ENCODE data around the gene SPACA7.
"Not testable (repeated sequence)": the region's sequence is repeated elsewhere in the genome, so short reads cannot be mapped to it uniquely, and the experiment has no call there.

SPACA7 gene

GRCh38 chr13:112350300-112350699, 25.9 kb upstream of the SPACA7 start:
- no peak for DNase-seq (ENCODE audit: low read depth)

- DNase-seq (ENCODE audit: low read depth) = no peak
These were observed 24.3 kb upstream of the SPACA7 start for GRCh38 chr13:112351825-112352224.

GRCh38 chr13:112353856-112354255, 22.3 kb upstream of the SPACA7 start:
- no peak for DNase-seq (ENCODE audit: low read depth)

GRCh38 chr13:112354330-112355273, 21.6 kb upstream of the SPACA7 start:
- no peak for DNase-seq (ENCODE audit: low read depth)

GRCh38 chr13:112355274-112355838, 20.8 kb upstream of the SPACA7 start:
- DNase-seq (ENCODE audit: low read depth) = no peak

- no peak for DNase-seq (ENCODE audit: low read depth)
These were observed 20.0 kb upstream of the SPACA7 start for GRCh38 chr13:112356190-112356589.

- no peak for DNase-seq (ENCODE audit: low read depth)
These were observed 18.0 kb upstream of the SPACA7 start for GRCh38 chr13:112358156-112358555.

GRCh38 chr13:112362021-112362420, 14.1 kb upstream of the SPACA7 start:
- DNase-seq (ENCODE audit: low read depth) = no peak

GRCh38 chr13:112363867-112364528, 12.2 kb upstream of the SPACA7 start:
- DNase-seq (ENCODE audit: low read depth) = no peak

GRCh38 chr13:112366907-112367646, 9.1 kb upstream of the SPACA7 start:
- no peak for DNase-seq (ENCODE audit: low read depth)

GRCh38 chr13:112368883-112369282, 7.3 kb upstream of the SPACA7 start:
- DNase-seq (ENCODE audit: low read depth) = no peak

- DNase-seq (ENCODE audit: low read depth) = no peak
These were observed 5.8 kb upstream of the SPACA7 start for GRCh38 chr13:112370311-112370710.

- DNase-seq (ENCODE audit: low read depth) = no peak
These were observed 1.9 kb upstream of the SPACA7 start for GRCh38 chr13:112374271-112374670.

GRCh38 chr13:112391746-112392145, 15.6 kb downstream of the SPACA7 start:
- DNase-seq (ENCODE audit: low read depth) = no peak

- DNase-seq (ENCODE audit: low read depth) = no peak
These were observed 16.6 kb downstream of the SPACA7 start for GRCh38 chr13:112392719-112393118.

- not testable (repeated sequence) for DNase-seq (ENCODE audit: low read depth)
These were observed 18.9 kb downstream of the SPACA7 start for GRCh38 chr13:112395022-112395421.

- DNase-seq (ENCODE audit: low read depth) = not testable (repeated sequence)
These were observed 19.8 kb downstream of the SPACA7 start for GRCh38 chr13:112395941-112396340.

GRCh38 chr13:112397108-112397507, 21.0 kb downstream of the SPACA7 start:
- DNase-seq (ENCODE audit: low read depth) = no peak

GRCh38 chr13:112398347-112398746, 22.2 kb downstream of the SPACA7 start:
- DNase-seq (ENCODE audit: low read depth) = not testable (repeated sequence)

- DNase-seq (ENCODE audit: low read depth) = not testable (repeated sequence)
These were observed 33.7 kb downstream of the SPACA7 start for GRCh38 chr13:112409828-112410227.

GRCh38 chr13:112416647-112417046, 40.5 kb downstream of the SPACA7 start:
- DNase-seq (ENCODE audit: low read depth) = no peak

- DNase-seq (ENCODE audit: low read depth) = no peak
These were observed 40.9 kb downstream of the SPACA7 start for GRCh38 chr13:112417079-112417478.
